HG03175 (cell line): Measurements from ENCODE around the gene DUT.
A peak's percentile ranks its signal among the peaks of the same experiment; 100 is the strongest.

Experiments
- ATAC-seq: cut with Tn5 transposase; IDR thresholded peaks from one replicate; pipeline ENCODE4 v1.9.1; 2021; ENCODE audit warnings: mild to moderate bottlenecking, moderate library complexity; ENCODE audit not compliant: unreplicated experiment

DUT gene

GRCh38 chr15:48330855-48331795 is at the start of gene DUT:
Gene DUT, plus strand, starts transcription at chr15:48331429. Its CDS starts 87 bp downstream, at chr15:48331516.
- peak; percentile 78 for ATAC-seq

DNA sequence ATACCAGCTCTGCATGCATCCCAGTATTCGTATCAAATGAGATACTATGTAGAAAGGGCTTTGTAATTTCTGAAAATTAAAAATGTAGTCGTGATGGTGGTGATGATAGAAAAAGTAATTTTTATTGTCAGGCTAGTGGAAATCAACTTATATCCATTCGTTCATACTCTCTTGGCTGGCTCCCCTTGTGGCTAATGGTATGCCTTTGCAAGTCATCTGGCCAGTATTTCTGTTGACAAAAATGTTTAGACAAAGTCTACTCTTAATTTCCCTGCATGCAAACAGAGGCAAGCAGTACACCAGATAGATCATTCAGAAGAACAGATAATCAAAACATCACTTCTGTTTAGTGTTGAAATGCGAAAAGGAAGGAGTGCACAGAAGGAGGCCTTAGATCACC is 49.6 kb upstream of the DUT start:
- no peak for ATAC-seq

DNA sequence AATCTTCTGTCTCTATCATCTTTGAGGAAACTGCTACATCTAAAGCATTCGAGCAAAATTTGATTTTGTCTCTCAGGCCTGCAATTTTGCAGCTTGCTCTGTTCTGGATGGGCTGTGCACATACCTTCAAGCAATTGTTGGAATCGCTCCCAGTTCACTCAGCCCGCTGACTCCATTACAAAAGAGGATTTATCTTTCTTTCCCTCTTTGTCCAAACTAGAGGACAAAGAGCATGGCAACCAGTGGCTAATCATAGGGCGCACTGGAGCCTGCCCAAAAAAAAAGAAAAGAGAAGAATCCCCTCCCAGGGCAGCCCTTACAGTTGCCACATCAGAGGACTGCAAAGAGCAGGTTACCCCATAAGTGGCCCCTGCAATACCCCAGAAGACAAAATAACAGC is 49.0 kb upstream of the DUT start:
- no peak for ATAC-seq

- ATAC-seq: no peak
Observed at GRCh38 chr15:48283396-48284145, 47.7 kb upstream of the DUT start.

DNA sequence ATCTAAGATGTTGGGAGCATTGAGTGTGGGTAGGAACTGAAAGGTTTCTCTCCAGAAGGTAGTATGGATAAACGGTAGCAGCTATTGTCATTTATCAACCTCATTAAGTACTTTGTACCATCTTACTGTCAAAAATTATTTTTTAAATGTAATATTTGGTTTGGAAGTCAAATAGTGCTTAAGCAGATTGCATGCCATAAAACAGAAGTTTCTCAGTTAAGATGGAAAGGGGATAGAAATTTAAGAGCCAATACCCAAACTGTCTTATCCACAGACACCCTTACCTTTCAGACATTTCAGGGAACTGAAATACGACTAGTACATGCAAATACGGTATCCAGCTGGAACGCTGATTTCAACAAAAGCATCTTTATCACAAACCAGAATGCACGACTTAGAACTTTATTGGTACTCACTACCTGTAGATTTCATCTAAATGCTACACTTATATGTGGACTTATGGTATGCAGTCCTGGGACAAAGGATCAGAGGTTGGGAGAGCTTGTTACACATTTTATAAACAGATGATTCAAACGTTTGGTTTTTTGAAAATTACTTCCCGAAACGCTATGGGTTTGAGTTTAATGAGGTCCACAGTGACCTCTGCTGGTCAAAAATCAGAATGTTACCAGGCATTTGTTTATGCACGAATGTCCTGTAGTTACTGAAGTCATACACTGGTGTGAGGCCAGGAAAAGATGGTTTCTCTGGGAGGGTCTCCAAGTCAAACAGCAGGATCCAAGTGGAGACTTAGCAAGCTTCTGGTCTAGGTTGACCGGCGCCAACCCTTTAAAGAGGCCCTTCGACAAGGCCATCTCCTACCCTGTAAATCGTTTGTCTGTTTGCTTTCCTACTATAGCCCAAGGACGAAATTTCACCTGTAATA is 45.7 kb upstream of the DUT start:
- ATAC-seq: peak; percentile 77

DNA sequence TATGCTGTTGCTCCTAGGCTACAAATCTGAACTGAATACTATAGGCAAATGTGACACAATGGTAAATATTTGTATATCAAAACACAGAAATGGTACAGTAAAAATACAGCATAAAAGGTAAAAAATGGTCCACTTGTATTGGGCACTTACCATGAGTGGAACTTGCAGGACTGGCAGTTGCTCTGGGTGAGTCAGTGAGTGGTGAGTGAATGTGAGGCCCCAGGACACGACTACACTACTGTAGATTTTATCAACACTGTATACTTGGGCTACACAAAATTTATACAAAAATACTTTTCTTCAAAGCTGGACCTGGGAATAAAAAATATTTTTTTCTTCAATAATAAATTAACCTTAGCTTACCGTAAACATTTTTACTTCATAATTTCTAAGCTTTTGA is 41.6 kb upstream of the DUT start:
- no peak for ATAC-seq

DNA sequence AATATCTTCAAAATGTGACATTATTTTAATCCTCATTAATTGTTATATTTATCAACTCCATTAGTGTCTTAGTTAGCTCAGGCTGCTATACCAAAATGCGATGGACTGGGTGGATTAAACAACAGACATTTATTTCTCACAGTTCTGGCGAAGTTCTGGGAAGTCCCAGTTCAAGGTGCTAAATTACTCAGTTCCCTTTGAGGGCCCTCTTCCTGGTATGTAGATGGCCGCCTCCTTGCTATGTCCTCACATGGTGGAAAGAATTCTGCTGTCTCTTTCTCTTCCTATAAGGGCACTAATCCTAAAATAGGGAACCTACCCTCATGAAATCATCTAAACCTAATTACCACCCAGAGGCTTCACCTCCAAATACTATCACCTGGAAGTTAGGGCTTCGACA is 38.8 kb upstream of the DUT start:
- ATAC-seq: no peak

DNA sequence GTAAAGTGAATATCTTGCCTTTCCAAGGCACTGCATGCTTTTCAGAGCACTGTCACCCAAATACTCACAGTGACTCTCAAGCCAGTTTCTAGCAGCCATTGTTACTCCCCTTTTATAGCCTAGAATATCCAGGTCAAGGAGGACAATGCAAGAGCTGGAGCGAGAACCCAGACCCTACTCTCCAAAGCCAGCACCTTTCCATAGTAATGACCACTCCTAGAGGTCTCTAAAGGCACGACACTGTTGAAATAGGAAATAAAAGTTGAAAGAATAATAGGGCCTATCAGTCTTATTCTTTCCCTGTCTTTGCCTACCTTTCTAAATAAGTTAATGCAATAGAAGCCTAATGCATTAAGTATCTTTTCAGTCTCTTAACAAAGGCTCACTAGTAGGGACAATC is 33.6 kb upstream of the DUT start:
- ATAC-seq: no peak

- ATAC-seq: no peak
Observed at GRCh38 chr15:48298914-48299313, 32.3 kb upstream of the DUT start.

DNA sequence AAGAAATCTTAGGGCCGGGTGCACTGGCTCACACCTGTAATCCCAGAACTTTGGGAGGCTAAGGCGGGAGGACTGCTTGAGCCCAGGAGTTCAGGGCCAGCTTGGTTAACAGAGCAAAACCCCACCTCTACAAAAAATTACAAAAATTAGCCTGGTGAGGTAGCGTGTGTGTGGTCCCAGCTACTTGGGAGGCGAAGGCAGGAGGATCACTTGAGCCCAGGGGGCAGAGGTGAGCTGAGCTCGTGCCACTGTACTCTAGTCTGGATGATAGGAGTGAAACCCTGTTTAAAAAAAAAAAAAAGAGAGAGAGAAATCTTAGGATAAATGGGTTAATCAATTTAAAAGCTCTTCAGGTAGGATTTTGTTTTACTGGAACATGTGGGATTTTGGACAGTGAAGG is 31.2 kb upstream of the DUT start:
- no peak for ATAC-seq

DNA sequence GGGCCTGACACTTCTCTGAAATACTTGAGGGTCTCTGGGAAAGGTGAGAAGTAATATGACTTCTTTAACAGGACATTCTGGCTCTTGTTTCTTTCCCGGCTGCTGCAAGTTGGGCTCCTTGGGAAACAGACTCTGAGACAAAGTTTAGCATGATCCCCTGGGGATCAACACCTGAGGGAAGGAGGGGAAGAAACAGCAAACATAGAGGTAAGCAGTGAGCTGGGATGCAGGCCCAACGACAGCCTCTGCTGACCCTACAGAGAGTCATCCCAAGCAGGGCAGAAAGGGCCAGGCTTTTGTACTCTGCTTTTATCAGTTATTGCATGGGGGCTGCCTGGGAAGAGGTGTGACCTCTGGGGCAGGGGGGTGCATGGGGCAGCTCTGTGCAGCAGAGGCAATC is 26.8 kb upstream of the DUT start:
- no peak for ATAC-seq

GRCh38 chr15:48306639-48307038 is 24.6 kb upstream of the DUT start:
- no peak for ATAC-seq

- no peak for ATAC-seq
Observed at GRCh38 chr15:48307586-48307985, 23.6 kb upstream of the DUT start.

- no peak for ATAC-seq
Observed at GRCh38 chr15:48309740-48310139, 21.5 kb upstream of the DUT start.

GRCh38 chr15:48313216-48313615 is 18.0 kb upstream of the DUT start:
- ATAC-seq: no peak

- no peak for ATAC-seq
Observed at GRCh38 chr15:48315041-48315440, 16.2 kb upstream of the DUT start.

DNA sequence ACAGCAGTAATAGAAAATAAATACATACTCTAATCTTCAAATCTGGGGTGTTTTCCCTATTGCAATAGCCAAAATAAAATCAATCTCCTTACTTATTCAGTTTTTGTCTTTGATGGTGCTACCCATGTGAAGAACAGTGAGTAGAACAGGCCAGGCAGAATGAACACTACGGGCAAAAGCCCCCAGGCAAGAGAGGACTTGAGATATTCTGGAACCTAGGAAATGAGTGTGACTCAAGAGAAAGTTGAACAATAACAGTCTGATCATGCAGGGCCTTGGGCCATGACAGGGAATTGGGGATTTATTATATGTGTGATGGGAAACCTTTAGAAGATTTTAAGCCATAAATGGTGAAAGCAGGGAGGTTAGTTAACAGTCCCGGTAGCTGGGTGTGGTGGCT is 14.0 kb upstream of the DUT start:
- no peak for ATAC-seq

GRCh38 chr15:48318131-48318530 is 13.1 kb upstream of the DUT start:
- no peak for ATAC-seq

- ATAC-seq: no peak
Observed at GRCh38 chr15:48323294-48323693, 7.9 kb upstream of the DUT start.

GRCh38 chr15:48324949-48325348 is 6.3 kb upstream of the DUT start:
- no peak for ATAC-seq

GRCh38 chr15:48325400-48325799 is 5.8 kb upstream of the DUT start:
- ATAC-seq: no peak
